Sigmoid colon (tissue), 3 donors: ENCODE results near the gene IGFLR1.
A peak's percentile ranks its signal among the peaks of the same experiment; 100 is the strongest.

Experiments used
- CTCF ChIP-seq, 4 experiments: fragments of 450-650 bp in 3 of 4; fragments of 200-600 bp in 1 of 4; IDR thresholded peaks; one replicate each; pipeline ENCODE4 v1.5.1; 2016 to 2019; ENCODE audit warnings: antibody characterized with exemption in 4 of 4, mild to moderate bottlenecking in 3 of 4, moderate library complexity in 2 of 4
- POLR2A ChIP-seq, 2 donors: fragments of 450-650 bp; IDR thresholded peaks; one replicate each; pipeline ENCODE4 v1.6.1; 2016; ENCODE audit warnings: antibody characterized with exemption in 2 of 2, mild to moderate bottlenecking in 2 of 2, moderate library complexity in 2 of 2

- peak in 2 of 4 experiments; percentile 8 to 9 for TF ChIP-seq CTCF (IDR thresholded peaks at IDR 0.05)
- TF ChIP-seq POLR2A (IDR thresholded peaks at IDR 0.05) = peak; percentile 88 to 91
These were observed 6.1 kb upstream of the IGFLR1 start, which contains the start of gene LIN37 for GRCh38 chr19:35748106-35749020.
